G401.6 (cell line): ENCODE results near the gene ADIPOR2.
"Not testable (repeated sequence)": the region's sequence is repeated elsewhere in the genome, so short reads cannot be mapped to it uniquely, and the experiment has no call there.

Experiments
- FAIRE-seq: peaks from 2 replicates; lab custom pipeline; 2012; peaks lifted over from hg19 to GRCh38; lab: Jason Lieb, UNC

Gene ADIPOR2

DNA sequence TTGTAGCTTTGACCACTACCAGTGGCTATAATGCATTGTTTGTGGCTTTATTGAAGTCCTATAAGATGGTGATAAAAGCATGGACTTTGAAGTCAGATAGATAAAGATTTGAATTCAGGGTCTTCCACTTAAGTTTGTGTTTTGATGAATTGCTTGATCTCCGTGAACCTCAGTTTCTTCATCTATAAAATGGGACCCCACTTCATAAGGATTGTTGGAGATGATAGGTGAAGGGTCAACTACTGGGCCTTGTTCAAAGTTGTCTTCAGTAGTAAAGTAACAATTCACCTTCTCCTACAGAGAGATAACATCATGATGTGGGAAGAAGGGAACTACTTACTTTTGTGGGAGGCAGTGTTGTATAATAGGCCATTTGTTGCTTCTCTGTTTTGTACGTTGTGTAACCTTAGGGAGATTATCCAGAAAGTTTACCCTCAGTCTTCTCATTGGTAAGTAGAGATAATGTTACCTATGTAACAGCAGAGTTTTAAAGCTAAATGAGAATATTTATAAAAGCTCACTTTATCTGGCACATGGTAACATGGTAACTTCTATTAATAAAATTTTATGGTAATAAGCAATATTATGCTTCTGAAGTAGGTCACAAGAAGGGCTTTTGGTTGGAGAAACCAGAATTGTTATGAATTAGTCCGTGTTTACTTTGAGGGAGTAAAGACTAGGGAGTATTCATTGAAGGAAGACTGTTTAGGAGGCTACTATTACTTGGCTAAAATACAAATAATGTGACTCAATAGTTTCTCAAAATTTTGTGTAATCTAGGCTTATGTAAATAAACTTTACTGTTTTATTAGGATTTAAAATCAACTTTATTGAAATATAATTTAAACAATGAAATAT lies 15.1 kb downstream of the ADIPOR2 start:
- no peak for FAIRE-seq

- no peak for FAIRE-seq
Observed at GRCh38 chr12:1706632-1706980, 15.7 kb downstream of the ADIPOR2 start.

- FAIRE-seq: no peak
Observed at GRCh38 chr12:1707051-1707450, 16.2 kb downstream of the ADIPOR2 start.

- FAIRE-seq: not testable (repeated sequence)
Observed at GRCh38 chr12:1709968-1710367, 19.1 kb downstream of the ADIPOR2 start.

- FAIRE-seq: not testable (repeated sequence)
Observed at GRCh38 chr12:1710870-1711269, 20.0 kb downstream of the ADIPOR2 start.

- FAIRE-seq: not testable (repeated sequence)
Observed at GRCh38 chr12:1711536-1712211, 20.8 kb downstream of the ADIPOR2 start.

DNA sequence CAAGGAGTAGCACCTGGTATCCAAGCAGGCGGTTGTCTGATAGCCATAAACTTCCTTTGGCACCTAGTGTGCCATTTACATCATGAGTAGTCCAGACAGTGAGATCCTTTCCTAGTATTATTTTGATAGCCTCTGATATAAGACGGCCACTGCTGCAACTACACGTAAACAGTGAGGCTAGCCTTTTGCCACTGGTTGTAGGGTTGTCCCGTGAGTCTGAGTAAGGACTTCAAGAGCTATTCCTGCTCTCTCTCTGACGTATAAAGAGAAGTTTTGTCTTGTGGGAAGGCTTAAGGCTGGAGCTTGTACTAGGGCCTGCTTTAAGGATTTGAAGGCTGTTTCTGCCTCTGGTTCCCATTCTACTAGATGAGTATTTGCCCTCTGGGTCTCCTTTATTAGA lies 21.4 kb downstream of the ADIPOR2 start:
- not testable (repeated sequence) for FAIRE-seq

DNA sequence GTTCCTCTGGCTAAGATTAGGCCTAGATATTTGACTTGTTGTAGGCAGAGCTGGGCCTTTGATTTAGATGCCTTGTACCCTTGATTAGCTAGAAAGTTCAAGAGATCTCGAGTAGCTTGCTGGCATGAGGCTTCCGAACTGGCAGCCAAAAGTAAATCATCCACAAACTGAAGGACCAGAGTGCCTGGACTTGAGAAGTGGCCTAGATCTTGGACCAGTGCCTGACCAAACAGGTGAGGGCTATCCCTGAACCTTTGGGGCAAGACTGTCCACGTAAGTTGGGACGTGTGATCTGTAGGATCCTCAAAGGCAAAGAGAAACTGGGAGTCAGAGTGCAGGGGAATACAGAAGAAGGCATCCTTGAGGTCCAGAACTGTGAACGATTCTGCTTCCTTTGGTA lies 22.0 kb downstream of the ADIPOR2 start:
- not testable (repeated sequence) for FAIRE-seq

GRCh38 chr12:1713783-1714348 lies 23.0 kb downstream of the ADIPOR2 start:
- FAIRE-seq: not testable (repeated sequence)

GRCh38 chr12:1715459-1715858 lies 24.6 kb downstream of the ADIPOR2 start:
- not testable (repeated sequence) for FAIRE-seq

DNA sequence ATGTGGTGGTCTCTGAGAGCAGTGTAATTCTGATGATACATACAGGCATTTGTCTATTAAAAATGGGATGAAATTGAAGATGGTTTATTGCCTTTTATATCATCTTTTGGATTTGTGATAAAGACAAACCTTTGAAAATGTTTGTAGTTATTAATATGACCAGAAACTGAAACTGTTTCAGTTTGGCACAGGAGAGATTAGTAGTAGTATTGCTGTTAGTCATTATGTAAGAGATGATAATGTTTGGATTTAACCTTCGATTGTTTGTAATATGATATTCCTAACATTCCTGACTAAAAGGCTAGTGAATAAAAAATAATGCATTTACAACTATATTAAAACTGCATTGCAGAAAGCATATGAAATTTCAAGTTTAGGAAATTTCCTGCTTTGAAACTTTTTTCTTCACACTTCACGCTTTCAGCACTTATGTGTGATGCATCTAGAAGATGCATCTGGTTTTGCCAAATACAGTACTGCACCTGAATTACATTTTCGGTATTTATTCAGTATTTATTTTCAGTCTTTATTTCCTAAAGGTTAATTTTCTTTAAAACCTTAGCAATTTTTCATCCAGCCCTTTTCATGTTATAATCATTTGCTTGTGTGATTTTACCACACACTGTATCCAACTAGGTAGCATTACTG lies 25.5 kb downstream of the ADIPOR2 start:
- no peak for FAIRE-seq

GRCh38 chr12:1716911-1717310 lies 26.0 kb downstream of the ADIPOR2 start:
- FAIRE-seq: no peak

DNA sequence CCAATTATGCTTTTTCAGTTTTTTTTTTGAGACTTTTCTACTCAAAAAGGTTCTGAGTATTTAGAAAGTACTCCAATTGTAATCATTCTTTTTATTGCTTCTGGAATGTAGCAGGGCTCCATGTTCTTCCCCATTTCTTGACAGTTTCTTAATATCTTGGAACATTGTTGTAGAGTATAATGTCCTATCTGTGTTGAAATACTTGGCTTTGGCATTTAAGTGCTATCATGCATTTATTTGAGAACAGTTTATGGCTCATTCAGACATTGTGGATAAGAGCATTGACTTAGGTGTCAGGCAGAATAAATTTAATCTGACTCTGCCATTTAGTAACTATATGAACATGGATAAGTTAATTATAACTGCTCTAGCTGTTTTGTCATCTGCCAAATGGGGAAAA lies 28.3 kb downstream of the ADIPOR2 start:
- no peak for FAIRE-seq

DNA sequence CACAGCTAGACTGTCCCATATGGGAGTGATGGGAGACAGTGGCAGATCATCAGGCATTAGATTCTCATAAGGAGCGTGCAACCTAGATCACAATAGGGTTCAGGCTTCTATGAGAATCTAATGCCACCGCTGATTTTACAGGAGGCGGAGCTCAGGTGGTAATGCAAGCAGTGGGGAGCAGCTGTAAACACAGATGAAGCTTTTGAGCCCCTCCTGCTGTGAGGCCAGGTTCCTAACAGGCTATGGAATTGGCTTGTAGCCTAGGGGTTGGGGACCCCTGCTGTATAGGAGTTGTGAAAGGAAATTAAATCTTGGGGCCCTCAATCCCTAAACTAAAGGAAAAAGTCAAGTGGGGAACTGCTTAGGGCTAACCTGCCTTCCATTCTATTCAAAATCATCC lies 29.6 kb downstream of the ADIPOR2 start:
- no peak for FAIRE-seq

DNA sequence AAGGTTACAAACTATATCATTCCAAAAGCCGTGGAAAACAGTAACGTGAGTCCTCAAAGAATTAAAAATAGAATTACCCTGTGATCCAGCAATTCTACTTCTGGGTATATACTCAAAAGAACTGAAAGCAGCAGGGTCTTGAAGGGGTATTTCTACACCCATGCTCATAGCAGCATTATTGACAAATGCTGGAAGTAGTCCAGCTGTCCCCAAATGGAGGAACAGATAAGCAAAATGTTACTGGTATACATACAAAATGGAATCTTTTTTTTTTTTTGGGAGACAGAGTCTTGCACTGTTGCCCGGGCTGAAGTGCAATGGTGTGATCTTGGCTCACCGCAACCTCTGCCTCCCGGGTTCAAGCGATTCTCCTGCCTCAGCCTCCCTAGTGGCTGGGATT lies 32.9 kb downstream of the ADIPOR2 start:
- no peak for FAIRE-seq

GRCh38 chr12:1724250-1724649 lies 33.4 kb downstream of the ADIPOR2 start:
- FAIRE-seq: no peak

DNA sequence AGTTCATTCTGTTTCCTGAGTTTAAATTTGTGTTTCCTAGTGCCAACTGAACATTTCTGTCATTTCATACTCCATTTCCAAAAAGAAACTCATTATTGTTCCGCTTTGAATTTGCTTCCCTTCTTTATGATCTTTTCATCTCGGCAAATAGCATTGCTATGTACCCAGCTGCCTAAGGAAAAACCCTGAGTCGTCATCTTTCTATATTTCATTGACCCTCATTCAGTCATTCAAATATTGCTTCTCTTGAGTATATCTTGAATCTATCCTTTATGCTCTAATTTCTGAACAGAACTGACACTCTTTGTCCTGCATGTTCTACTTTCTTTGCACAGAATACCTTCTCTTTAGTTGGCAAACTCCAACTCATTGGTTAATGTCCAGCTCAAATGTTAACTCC lies 35.9 kb downstream of the ADIPOR2 start:
- FAIRE-seq: no peak

DNA sequence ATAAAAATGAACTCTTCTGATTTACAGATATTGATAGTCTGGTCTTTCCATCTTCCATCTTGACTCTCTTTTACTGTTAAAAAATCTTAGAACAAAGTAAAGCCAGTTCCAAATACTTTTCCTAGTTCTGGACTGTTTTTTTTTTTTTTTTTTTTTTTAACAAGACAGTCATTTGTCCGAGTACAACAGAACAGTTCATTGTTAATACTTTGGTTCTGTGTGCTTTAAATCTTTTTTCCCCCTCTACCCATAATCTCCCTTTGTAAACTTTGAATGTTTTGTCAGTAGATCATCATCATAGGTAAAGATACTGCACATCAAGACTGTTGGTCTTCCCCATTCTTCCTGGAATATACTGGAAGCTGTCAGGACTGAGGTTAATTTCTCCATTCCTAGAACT lies 38.0 kb downstream of the ADIPOR2 start:
- no peak for FAIRE-seq

GRCh38 chr12:1731019-1731687 lies 40.3 kb downstream of the ADIPOR2 start:
- FAIRE-seq: no peak

DNA sequence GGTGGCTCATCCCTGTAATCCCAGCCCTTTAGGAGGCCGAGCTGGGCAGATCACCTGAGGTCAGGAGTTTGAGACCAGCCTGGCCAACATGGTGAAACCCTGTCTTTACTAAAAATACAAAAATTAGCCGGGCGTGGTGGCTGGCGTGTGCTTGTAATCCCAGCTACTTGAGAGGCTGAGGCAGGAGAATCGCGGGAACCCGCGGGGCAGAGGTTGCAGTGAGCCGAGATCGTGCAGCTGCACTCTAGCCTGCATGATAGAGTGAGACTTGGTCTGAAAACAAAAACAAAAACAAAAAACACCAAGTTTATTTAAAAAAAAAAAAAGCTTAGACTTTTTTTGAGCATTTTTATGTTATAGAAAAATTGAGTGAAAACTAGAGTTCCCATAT lies 40.8 kb downstream of the ADIPOR2 start:
- not testable (repeated sequence) for FAIRE-seq

DNA sequence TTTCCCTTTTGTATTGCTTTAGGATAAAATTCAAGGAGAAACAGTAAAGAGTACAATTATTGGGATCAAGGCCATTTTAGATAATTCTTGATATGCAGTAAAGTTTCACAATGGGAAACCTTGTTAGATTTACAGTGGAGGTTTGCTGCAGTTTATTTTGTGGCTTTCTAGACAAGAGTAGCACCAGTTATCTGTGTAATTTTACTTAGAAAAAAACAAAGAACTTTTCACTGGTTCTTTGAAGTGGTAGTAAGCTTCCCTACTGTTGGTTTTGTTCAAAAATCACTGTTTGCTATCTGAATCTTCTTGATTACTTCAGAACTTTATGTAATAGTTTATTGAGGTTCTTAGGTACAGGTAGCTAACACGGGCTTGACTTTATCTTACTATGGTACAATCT lies 42.0 kb downstream of the ADIPOR2 start:
- no peak for FAIRE-seq

DNA sequence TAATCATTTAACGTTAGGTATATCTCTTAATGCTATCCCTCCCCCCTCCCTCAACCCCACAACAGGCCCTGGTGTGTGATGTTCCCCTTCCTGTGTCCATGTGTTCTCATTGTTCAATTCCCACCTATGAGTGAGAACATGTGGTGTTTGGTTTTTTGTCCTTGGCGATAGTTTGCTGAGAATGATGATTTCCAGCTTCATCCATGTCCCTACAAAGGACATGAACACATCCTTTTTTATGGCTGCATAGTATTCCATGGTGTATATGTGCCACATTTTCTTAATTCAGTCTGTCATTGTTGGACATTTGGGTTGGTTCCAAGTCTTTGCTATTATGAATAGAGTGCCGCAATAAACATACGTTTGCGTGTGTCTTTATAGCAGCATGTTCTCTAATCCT lies 42.8 kb downstream of the ADIPOR2 start:
- FAIRE-seq: not testable (repeated sequence)
